HG02885 (cell line): Measurements from ENCODE around the gene COBL.

ENCODE experiments used
- ATAC-seq: cut with Tn5 transposase; IDR thresholded peaks from one replicate; pipeline ENCODE4 v1.9.1; 2021; ENCODE audit warnings: mild to moderate bottlenecking; ENCODE audit not compliant: unreplicated experiment, poor library complexity

COBL gene

GRCh38 chr7:51326656-51327286 is 10.2 kb upstream of the COBL start:
- no peak for ATAC-seq

- no peak for ATAC-seq
Observed at GRCh38 chr7:51325908-51326307, 9.3 kb upstream of the COBL start.

DNA sequence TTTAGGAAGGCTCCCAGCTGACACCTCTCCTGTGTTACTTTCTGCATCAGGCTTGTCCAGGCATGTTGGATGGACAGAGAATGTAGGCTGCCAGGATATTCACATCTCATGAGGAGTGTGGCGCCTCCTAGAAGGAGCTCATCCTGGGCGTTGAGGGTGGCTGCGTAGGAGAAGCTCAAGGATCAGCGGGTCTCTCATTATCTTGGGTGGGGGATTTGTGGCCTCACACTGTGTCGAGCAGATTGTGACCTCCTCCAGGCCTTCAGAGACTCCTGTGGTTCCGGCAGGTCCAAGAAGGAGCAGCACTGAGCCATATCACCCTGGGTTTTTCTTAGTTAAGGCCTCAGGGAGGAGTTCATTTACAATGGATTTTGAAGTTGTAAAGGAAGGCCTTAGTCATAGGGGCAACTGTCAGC is 8.7 kb upstream of the COBL start:
- ATAC-seq: no peak

GRCh38 chr7:51324206-51324898 is 7.7 kb upstream of the COBL start:
- no peak for ATAC-seq

DNA sequence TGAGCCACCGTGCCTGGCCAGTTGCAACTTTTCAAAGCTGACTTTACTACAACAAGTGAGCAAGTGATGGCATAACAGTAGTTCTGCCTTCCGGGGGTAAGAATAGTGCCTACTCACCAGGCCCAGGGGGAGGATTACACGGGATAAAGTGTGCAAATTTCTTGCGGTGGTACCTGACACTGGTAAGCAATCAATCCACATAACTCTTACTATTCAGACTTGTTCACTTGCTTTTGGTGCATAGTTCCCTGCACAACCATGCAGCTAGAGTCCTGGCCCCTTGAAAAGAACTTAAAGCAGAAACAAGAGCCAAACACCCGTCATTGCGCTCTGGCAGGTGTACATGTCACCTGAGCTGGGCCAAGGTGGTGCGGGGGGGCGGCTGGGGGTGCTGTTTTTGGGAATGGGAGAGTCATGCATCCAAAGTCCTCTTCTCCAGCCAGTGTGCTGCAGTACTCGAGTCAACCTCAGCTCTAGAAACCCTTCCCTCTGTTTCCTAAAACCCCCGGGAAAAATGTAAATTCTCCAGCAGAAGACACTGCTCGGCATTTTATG is 5.4 kb upstream of the COBL start:
- ATAC-seq: no peak

DNA sequence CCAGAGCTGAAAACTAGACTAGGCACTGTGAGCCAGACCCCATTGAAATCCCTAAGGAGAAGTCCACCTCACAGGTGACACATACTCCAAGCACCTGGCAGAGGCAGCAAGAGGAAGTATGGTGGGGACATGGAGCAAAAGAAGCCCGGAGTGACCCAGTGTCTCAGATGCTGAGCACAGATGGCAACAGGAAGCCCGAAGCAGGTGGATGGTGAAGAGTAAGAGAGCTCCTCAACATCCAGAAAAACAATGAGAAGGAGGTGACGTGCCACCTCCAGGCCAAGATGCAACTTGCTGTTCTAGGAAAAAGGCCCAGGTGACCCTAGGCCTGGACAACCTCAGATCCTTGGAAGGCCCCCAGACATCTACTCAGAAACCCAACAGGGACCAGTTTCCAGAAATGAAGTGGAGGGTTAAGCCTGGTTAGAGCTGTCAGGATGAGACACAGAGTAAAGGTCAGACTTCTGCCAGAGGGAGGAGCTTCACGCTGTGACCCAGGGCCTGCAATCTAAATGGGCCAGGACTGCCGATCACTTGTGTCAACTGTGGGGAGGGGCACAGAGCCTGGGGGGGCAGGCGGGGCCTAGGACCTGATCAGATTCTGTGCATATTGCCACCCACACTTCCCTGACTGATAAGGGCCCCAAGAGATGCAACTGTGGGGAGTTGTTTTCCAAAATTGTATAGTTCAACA is 2.4 kb upstream of the COBL start:
- ATAC-seq: no peak

DNA sequence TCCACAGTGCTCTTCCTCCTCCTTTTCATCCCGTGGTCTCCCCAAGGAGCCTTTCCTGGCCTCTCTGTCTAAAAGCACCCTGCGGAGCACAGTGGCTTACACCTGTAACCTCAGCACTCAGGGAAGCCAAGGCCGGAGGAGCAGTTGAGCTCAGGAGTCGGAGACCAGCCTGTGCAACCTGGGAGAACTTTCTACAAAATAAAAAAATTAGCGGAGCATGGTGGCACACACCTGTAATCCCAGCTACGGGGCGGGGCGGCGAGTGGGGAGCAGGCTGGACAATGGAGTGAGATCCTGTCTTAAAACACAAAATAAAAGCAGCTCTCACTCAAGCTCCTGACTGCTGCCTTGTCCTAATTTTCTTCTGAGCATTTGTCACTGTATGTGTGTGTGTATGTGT is 1.4 kb upstream of the COBL start:
- ATAC-seq: no peak

GRCh38 chr7:51317582-51317910 is 937 bp upstream of the COBL start:
- ATAC-seq: no peak

DNA sequence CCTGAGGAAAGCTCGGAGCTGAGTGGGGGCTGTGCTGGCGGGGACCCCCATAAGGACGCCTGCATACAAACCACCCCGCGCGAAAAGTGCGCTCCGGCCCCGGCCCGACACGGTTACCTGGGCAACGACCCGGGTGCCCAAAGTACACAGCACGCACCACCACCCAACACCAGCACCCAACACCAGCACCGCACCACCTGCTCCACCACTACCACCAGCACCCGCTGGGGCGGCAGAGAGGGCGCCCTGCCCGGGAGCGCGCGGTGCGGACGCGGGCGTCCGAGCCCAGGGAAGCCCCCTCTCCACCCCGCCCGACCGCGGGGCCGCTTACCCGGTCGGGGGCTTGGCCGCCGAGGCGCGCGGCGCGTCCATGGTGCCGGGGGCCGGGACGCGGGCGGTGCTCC is 345 bp downstream of the COBL start:
- ATAC-seq: no peak

DNA sequence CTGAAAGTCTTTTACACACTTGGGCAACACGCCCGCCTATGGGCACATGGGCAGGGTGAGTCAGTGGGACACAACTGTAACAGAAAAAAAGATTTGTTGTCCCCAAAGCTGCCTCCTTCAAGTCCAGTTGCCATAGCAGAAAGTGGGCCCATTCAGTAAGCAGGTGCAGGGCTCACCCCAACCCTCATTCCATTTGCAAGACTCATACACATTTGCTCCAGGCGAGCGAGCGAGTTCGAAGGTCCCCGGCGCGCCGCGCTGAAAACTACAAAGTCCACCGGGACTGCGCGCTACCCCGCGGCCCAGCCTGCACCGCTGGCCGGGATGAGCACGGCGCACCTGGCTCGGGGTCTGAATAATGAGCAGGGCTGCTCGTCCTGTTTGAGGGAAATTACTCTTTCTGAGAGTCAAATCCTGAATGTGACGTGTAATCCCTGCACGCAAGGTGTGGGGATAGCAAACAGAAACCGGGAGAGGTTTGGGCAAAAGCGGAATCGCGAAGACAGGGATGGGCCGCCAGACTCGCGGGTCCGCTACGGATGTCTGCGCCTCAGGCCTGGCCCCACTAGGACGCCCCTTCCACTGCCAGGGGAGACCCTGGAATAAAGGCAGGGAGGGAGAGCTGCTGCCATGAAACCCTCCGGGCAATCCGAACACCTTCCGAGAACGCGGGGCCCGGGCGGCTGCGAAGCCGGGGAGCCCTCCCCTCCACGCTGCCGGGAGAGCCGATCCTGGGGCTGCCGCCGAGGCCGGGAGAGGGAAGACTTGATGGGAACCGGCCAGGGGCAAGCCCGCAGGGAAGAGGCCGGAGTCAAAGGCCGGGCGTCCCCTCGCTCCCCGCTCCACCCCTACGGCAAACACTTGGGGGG is 982 bp downstream of the COBL start:
- no peak for ATAC-seq

DNA sequence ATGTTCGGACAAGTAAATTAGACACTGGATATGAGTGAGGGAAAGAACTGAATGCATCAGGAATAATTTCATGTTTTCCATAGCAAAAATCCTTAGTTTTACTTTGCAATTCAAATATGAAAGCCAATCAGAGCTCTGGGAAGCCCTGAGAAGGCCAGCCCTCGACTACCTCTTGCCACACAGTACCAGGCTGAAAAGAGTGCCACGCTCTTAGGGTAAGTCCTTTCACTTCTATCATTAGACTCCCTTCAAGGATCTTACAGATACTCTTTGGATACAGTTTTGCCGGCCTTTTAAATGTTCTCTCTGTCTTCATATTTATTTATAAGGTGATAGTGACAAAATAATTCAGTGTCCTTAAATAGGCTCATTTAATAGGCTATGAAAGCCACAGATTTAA is 1.9 kb downstream of the COBL start:
- ATAC-seq: no peak

- ATAC-seq: no peak
Observed at GRCh38 chr7:51313738-51314425, 2.7 kb downstream of the COBL start.

DNA sequence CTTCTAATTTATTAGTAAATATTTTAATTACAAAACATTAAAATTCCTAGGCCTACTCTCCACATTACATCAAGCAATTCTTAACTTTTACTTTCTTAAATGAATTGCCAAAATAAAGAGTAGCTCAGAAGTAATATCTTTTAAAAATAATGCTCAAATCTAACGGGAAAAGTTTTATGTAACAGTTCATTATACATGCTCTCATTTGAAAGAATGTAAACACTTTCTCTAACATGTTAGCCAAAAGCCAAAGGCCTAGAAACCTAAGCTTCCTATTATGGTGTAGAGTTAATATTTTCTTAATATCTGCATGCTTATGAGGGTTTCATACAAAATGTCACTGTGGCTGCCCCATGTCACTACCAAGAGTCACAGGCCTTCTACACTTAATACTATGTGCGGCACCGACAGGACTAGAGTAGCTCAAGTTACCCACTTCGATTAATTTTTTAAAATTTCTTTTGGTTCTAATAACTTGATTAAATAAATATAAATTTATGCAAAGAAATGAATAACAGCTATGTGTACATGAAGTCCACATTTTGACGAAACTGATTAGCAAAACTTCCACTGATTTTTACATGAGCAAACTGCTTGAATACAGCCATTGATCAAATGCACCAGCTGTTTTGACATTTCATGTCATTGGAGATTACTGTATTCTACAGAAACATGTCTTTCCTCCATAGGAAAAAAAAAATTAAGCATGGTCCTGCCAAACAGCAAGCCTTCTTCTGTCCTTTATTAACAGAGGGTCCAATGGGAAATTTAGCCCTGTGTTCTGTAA is 3.5 kb downstream of the COBL start:
- ATAC-seq: no peak

DNA sequence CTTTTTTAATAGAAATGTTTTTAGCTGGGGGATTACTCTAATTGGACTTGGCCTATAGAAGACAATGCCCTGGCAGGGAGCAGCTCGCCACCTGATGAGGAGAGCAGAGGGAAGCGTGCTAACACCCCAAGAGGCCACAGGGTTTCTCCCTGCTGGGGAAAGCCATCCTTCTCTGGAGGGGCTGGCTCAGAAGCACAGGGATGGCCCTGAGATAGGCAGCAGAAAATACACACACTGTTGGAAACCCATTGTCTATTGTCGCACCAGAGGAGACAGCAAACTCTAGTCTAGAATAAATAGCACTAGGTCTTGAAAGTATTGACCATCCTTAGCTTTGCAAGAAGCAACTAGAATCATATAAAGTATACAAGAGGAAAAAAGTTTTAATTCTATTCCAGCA is 5.4 kb downstream of the COBL start:
- ATAC-seq: no peak

- ATAC-seq: no peak
Observed at GRCh38 chr7:51310131-51310583, 6.5 kb downstream of the COBL start.

- ATAC-seq: no peak
Observed at GRCh38 chr7:51309361-51310130, 7.1 kb downstream of the COBL start.

DNA sequence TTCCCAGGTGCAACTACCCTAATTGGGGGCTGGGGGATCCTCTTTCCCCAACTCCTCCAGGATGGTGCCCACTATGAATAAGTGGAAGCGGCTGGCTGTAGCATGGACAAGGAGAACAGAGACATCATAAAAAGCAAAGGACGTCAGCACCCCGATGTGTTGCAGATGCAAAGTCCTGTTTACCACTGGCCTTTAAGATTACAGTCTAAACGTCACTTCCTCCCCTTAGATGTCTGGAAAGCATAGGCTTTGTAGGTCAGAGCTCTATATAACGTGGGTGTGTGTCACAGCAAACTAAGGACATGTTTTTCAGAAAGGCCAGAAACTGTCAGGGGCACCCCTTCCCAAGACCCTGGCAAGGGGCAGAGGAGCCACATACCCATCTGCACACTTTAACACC is 7.9 kb downstream of the COBL start:
- no peak for ATAC-seq

- no peak for ATAC-seq
Observed at GRCh38 chr7:51308265-51308664, 8.3 kb downstream of the COBL start.
